Tibial artery (tissue), 4 donors: ENCODE measurements around the gene ABCA2.

Experiments
- DNase-seq, 2 donors: peaks; one replicate each; pipeline ENCODE4 v3.0.0-alpha.2; 2019
- H3K27ac ChIP-seq, 2 donors: fragments of 200-600 bp; sonication (generic) in 1 of 2; 1 replicate in 1 of 2; 2 replicates in 1 of 2; pipeline ENCODE4 v1.5.1; 2018 to 2019; ENCODE audit warnings: mild to moderate bottlenecking in 1 of 2
- H3K27me3 ChIP-seq, 2 donors: fragments of 200-600 bp; sonication (generic) in 1 of 2; one replicate each; pipeline versions ENCODE4 v1.5.1 to v1.6.0; 2016 to 2019
- H3K36me3 ChIP-seq, 3 donors: fragments of 200-600 bp; sonication (generic) in 2 of 3; one replicate each; pipeline ENCODE4 v1.5.1; 2016 to 2019; ENCODE audit warnings: mild to moderate bottlenecking in 2 of 3
- H3K4me1 ChIP-seq, 4 donors: fragments of 200-600 bp; sonication (generic) in 2 of 4; 1 replicate in 3 of 4; 2 replicates in 1 of 4; pipeline ENCODE4 v1.5.1; 2016 to 2019
- H3K4me3 ChIP-seq, 2 donors: fragments of 200-600 bp; sonication (generic) in 1 of 2; 1 replicate in 1 of 2; 2 replicates in 1 of 2; pipeline ENCODE4 v1.5.1; 2018 to 2019; ENCODE audit warnings: mild to moderate bottlenecking in 2 of 2
- H3K9me3 ChIP-seq, 3 donors: fragments of 200-600 bp; sonication (generic) in 1 of 3; one replicate each; pipeline ENCODE4 v1.5.1; 2016 to 2019
- intact Hi-C: fragments of 100-400 bp; cut with DNase I; formaldehyde crosslinking; loops from one replicate; pipeline ENCODE4 v1.15.0; 2023; ENCODE audit warnings: low total_unique reads
- TF ChIP-seq, protein P1 (sequence below), 2 experiments: fragments of 200-600 bp in 1 of 2; fragments of 450-650 bp in 1 of 2; IDR thresholded peaks; one replicate each; pipeline ENCODE4 v1.5.1; 2017 to 2019; ENCODE audit warnings: antibody characterized with exemption in 2 of 2, mild to moderate bottlenecking in 1 of 2, moderate library complexity in 1 of 2

ABCA2 gene

DNA sequence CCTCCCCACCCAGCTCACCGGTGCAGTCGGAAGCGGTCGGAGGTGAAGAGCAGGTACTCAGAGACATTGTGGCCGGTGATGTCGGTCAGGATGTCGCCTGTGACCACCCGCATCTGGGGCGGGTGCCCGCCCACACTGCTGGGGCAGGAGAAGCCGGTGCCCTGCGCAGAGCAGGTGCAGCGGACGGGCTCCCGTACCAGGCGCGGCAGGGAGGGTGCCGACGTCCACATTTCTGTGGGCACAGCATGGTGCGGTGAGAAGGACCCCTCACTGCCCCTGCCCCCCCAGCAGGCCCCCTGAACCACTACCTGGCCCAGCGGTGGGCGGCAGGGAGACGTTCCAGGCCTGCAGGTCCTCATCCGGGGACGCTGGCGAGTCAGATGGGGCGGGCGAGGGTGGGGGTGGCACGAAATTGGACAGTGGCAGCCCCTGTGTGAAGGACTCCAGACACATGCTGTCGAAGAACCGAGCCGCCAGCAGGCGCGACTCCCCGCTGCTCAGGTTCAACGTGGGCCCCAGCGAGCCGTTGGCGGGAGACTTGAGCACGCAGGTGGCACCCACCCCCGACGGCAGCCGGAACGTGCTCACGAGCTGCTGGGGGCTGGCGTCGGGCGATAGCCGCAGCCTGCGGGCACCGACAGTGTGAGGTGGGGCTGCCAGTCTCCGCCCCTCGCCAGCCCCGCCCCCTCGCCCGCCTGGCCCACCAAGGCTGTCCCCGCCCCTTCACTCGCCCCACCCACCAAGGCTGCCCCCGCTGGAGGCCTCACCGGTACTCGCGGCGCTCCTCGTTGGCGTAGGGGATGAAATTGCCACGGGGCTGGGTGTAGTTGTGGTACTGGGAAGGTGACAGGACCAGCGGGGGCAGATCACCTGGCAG lies 15.1 kb downstream of the ABCA2 start:
- TF ChIP-seq, protein P1, sequence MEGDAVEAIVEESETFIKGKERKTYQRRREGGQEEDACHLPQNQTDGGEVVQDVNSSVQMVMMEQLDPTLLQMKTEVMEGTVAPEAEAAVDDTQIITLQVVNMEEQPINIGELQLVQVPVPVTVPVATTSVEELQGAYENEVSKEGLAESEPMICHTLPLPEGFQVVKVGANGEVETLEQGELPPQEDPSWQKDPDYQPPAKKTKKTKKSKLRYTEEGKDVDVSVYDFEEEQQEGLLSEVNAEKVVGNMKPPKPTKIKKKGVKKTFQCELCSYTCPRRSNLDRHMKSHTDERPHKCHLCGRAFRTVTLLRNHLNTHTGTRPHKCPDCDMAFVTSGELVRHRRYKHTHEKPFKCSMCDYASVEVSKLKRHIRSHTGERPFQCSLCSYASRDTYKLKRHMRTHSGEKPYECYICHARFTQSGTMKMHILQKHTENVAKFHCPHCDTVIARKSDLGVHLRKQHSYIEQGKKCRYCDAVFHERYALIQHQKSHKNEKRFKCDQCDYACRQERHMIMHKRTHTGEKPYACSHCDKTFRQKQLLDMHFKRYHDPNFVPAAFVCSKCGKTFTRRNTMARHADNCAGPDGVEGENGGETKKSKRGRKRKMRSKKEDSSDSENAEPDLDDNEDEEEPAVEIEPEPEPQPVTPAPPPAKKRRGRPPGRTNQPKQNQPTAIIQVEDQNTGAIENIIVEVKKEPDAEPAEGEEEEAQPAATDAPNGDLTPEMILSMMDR (IDR thresholded peaks at IDR 0.05) = no peak
- no peaks in the 10 kb centered on the region for H3K4me1 ChIP-seq
- H3K36me3 ChIP-seq = peaks cover 30 to 100% (median 92%) of the 10 kb centered on the region in 3 donors
- intact Hi-C loops = no loop called here
- no peak for DNase-seq
- no peaks in the 10 kb centered on the region for H3K9me3 ChIP-seq
- H3K4me3 ChIP-seq = no peak overlapping the region
- no peaks in the 10 kb centered on the region for H3K27me3 ChIP-seq
- no peak overlapping the region for H3K27ac ChIP-seq

DNA sequence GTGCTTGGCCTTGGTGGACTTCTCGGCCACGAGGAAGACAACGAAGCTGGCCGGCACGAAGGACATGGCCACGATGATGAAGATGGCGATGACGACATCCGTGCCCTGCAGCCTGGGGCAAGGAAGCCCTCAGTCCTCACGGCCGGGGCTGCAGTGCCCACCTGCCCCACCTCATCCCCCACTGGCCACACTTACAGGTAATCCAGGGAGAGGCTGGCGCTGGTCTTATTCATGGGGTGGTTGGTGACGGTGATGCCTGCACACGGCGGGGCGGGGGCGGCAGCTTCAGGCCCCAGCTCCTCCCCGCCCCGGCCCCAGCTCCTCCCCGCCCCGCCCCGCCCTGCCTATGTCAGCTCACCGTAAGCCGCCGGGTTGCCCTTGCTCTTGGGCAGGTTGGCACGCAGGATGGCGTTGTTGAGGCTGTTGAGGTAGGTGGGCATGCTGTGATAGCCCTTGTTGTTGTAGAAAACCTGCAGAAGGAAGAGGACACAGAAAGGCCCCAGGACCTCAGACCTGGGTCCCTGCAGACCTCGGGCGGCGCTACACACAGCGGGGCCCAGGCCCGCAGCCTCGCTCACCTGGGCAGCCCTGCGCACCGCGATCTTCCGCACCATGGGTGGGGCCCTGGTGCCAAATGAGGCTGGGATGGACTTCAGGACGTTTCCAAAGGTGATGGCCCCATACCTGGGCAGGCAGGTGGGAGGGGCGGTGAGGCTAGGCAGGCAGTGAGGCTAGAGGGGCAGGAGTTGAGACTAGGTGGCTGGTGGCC lies 15.9 kb downstream of the ABCA2 start:
- TF ChIP-seq, protein P1 (IDR thresholded peaks at IDR 0.05) = no peak
- peaks cover 22 to 100% (median 90%) of the 10 kb centered on the region in 3 donors for H3K36me3 ChIP-seq

DNA sequence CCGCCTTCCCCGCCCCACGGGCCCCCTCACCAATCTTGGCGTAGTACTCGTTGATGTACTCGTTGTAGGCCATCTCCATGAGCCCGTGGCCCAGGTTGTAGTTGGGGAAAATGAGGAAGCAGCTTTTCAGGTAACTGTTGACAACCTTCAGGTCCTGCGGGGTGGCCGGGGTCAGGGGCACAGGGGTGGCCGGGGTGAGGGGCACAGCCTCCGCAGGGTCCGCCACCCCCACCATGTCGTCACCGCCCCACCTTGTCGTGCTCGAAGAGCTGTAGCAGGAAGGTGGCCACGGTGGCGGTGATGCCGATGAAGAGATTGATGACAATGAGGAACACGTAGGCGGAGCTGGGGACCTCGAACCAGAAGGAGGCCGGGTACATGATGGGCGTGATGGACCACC lies 16.9 kb downstream of the ABCA2 start:
- TF ChIP-seq, protein P1 (IDR thresholded peaks at IDR 0.05) = no peak
- Histone ChIP-seq H3K36me3 (peaks cover 19 to 92% (median 81%) of the 10 kb centered on the region in 3 donors), H3K9me3 (no peaks in the 10 kb centered on the region), H3K4me1 (no peaks in the 10 kb centered on the region), H3K27me3 (no peaks in the 10 kb centered on the region), H3K27ac (no peak overlapping the region), H3K4me3 (no peak overlapping the region)
- intact Hi-C loops = no loop called here
- DNase-seq = no peak

More for the DNA sequence above, 15.9 kb downstream of the ABCA2 start:
- H3K27ac ChIP-seq = no peak overlapping the region
- no peak overlapping the region for H3K4me3 ChIP-seq
- intact Hi-C loops = no loop called here
- DNase-seq = no peak
- H3K27me3 ChIP-seq = no peaks in the 10 kb centered on the region
- no peaks in the 10 kb centered on the region for H3K4me1 ChIP-seq
- no peaks in the 10 kb centered on the region for H3K9me3 ChIP-seq

DNA sequence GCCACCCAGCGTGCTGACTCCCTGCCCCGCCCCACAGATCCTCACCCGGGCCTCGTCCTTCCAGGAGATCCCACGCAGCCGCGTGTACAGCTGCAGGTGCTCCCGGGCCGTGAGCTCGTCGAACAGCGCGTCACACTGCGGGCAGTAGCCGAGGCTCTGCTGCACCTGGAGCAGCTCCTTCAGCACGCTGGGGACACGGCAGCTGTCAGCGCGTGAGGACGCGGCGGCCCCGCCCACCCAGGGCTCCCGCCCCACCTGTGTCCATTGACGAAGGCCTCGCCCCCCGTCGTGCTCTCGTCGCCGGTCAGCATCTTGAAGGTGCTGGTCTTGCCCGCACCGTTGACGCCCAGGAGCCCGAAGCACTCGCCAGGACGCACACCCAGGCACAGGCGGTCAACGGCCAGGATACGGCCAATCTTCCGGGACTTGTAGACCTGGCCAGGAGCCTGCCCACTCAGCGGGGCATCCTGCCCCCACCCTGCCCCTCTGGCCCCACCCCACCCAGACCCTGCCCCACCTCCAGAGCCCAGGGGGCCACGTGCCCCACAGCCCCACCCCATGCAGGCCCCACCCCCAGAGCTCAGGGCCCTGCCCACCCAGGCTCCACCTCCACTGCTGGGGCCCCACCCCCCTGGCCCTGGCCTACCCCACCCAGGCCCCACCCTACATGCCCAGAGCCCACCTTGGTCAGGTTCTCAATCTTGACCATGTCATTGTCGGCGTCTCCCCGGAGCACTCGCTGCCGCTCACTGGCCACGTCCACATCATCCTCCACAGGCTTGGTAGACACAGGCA lies 17.9 kb downstream of the ABCA2 start:
- Histone ChIP-seq H3K4me3 (no peak overlapping the region), H3K27me3 (no peaks in the 10 kb centered on the region), H3K4me1 (no peaks in the 10 kb centered on the region), H3K9me3 (no peaks in the 10 kb centered on the region), H3K36me3 (peaks cover 10 to 82% (median 71%) of the 10 kb centered on the region in 3 donors), H3K27ac (no peak overlapping the region)
- intact Hi-C loops = no loop called here
- DNase-seq = no peak
- TF ChIP-seq, protein P1 (IDR thresholded peaks at IDR 0.05) = no peak

DNA sequence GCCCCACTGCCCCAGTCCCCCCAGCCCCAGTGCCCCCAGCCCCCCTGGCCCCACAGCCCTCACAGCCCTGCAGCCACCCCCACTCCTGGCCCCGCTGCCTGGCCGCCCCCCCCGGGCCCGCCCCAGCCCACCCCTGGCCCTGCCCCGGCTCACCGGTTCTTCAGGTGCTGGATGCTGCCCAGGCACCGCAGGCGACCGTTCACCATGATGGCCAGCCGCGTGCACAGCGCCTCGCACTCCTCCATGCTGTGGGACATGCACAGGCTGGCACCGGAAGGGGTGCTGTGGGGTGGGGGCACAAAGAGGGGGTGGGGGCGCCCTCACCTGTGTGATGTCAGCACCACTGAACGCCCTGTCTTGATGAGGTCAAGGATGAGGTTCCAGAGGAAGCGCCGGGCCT lies 18.8 kb downstream of the ABCA2 start:
- Histone ChIP-seq H3K4me3 (no peak overlapping the region), H3K27ac (no peak overlapping the region), H3K36me3 (peaks cover 7 to 73% (median 62%) of the 10 kb centered on the region in 3 donors), H3K9me3 (no peaks in the 10 kb centered on the region), H3K27me3 (no peaks in the 10 kb centered on the region), H3K4me1 (no peaks in the 10 kb centered on the region)
- TF ChIP-seq, protein P1 (IDR thresholded peaks at IDR 0.05) = no peak
- intact Hi-C loops = no loop called here
- no peak for DNase-seq
